HEK293 (cell line): ENCODE data around the gene CST9.

Experiments used
- CTCF ChIA-PET: fragments of 350-600 bp; formaldehyde crosslinking; extraction: SDS; loops from one replicate; lab custom pipeline; 2021; ENCODE audit warnings: antibody characterized with exemption; lab: Yijun Ruan, JAX
- POLR2A ChIA-PET: fragments of 300-600 bp; formaldehyde crosslinking; extraction: SDS; loops from one replicate; lab custom pipeline; 2020; ENCODE audit warnings: antibody characterized with exemption, inconsistent platforms; lab: Yijun Ruan, JAX
- H3K27ac ChIP-seq: fragments of 200-500 bp; sonication (Bioruptor generic); 2 replicates; pipeline ENCODE4 v1.5.1; 2014; ENCODE audit warnings: low read depth, low read length, control low read depth, inconsistent platforms; ENCODE audit errors: extremely low read depth
- H3K36me3 ChIP-seq, 2 experiments: fragments of 200-500 bp in 1 of 2; sonication (Bioruptor generic) in 1 of 2; 1 replicate in 1 of 2; 2 replicates in 1 of 2; pipeline ENCODE4 v1.5.1; 2014 to 2017; ENCODE audit warnings: inconsistent platforms in 2 of 2, low read length in 2 of 2; ENCODE audit not compliant: control insufficient read depth in 2 of 2, insufficient read depth in 1 of 2
- H3K4me1 ChIP-seq: fragments of 200-500 bp; sonication (Bioruptor generic); 2 replicates; pipeline ENCODE4 v1.5.1; 2014; ENCODE audit warnings: mild to moderate bottlenecking, low read length, inconsistent platforms; ENCODE audit not compliant: control insufficient read depth, insufficient read depth
- H3K4me3 ChIP-seq: 2 replicates; pipeline ENCODE4 v1.5.1; 2011; ENCODE audit warnings: low read depth, mild to moderate bottlenecking, control low read depth, low read length, moderate library complexity
- H3K9me3 ChIP-seq: fragments of 200-500 bp; sonication (Bioruptor generic); 2 replicates; pipeline ENCODE4 v1.5.1; 2014; ENCODE audit warnings: low read depth, low read length, inconsistent platforms; ENCODE audit not compliant: control insufficient read depth, insufficient read depth
- KLF7 ChIP-seq: fragments of 450-650 bp; formaldehyde crosslinking; IDR thresholded peaks from 2 replicates; pipeline ENCODE4 v1.5.1; 2016; ENCODE audit warnings: missing biosample characterization, missing genetic modification characterization, borderline replicate concordance
- PBX3 ChIP-seq: sonication (generic); formaldehyde crosslinking; IDR thresholded peaks from 2 replicates; pipeline ENCODE4 v1.8.1; 2022; ENCODE audit warnings: mild to moderate bottlenecking, moderate library complexity, missing genetic modification reagents
- TSHZ1 ChIP-seq: fragments of 450-650 bp; formaldehyde crosslinking; IDR thresholded peaks from 2 replicates; pipeline ENCODE4 v1.5.1; 2016; ENCODE audit warnings: missing biosample characterization, missing genetic modification characterization, borderline replicate concordance
- ZBTB48 ChIP-seq: fragments of 450-650 bp; formaldehyde crosslinking; IDR thresholded peaks from 2 replicates; pipeline ENCODE4 v1.5.1; 2016; ENCODE audit warnings: missing biosample characterization, missing genetic modification characterization
- ZBTB6 ChIP-seq: fragments of 450-650 bp; formaldehyde crosslinking; IDR thresholded peaks from 2 replicates; pipeline ENCODE4 v1.5.1; 2017; ENCODE audit warnings: missing biosample characterization, missing genetic modification characterization
- ZEB2 ChIP-seq: fragments of 450-650 bp; formaldehyde crosslinking; IDR thresholded peaks from 2 replicates; pipeline ENCODE4 v1.5.1; 2016; ENCODE audit warnings: missing biosample characterization, missing genetic modification characterization
- ZFP37 ChIP-seq: fragments of 450-650 bp; formaldehyde crosslinking; IDR thresholded peaks from 2 replicates; pipeline ENCODE4 v1.5.1; 2016; ENCODE audit warnings: missing biosample characterization, missing genetic modification characterization
- ZNF114 ChIP-seq: fragments of 450-650 bp; formaldehyde crosslinking; IDR thresholded peaks from 2 replicates; pipeline ENCODE4 v1.5.0; 2017; ENCODE audit warnings: missing biosample characterization, missing genetic modification characterization
- ZNF133 ChIP-seq: fragments of 450-650 bp; formaldehyde crosslinking; IDR thresholded peaks from 2 replicates; pipeline ENCODE4 v1.5.1; 2016; ENCODE audit warnings: missing biosample characterization, missing genetic modification characterization
- ZNF202 ChIP-seq: fragments of 450-650 bp; formaldehyde crosslinking; IDR thresholded peaks from 2 replicates; pipeline ENCODE4 v1.5.1; 2016; ENCODE audit warnings: missing biosample characterization, missing genetic modification characterization, borderline replicate concordance
- ZNF211 ChIP-seq: fragments of 450-650 bp; formaldehyde crosslinking; IDR thresholded peaks from 2 replicates; pipeline ENCODE4 v1.5.1; 2016; ENCODE audit warnings: low read depth, missing biosample characterization, missing genetic modification characterization
- ZNF221 ChIP-seq: fragments of 450-650 bp; formaldehyde crosslinking; IDR thresholded peaks from 2 replicates; pipeline ENCODE4 v1.5.1; 2017; ENCODE audit warnings: missing biosample characterization, missing genetic modification characterization, borderline replicate concordance
- ZNF280D ChIP-seq: fragments of 450-650 bp; formaldehyde crosslinking; IDR thresholded peaks from 2 replicates; pipeline ENCODE4 v1.5.1; 2016; ENCODE audit warnings: missing biosample characterization, missing genetic modification characterization
- ZNF311 ChIP-seq: fragments of 450-650 bp; formaldehyde crosslinking; IDR thresholded peaks from 2 replicates; pipeline ENCODE4 v1.5.1; 2017; ENCODE audit warnings: missing biosample characterization, missing genetic modification characterization, borderline replicate concordance
- ZNF341 ChIP-seq: fragments of 450-650 bp; formaldehyde crosslinking; IDR thresholded peaks from 2 replicates; pipeline ENCODE4; 2016; ENCODE audit warnings: low read depth, missing biosample characterization, missing genetic modification characterization
- ZNF48 ChIP-seq: fragments of 450-650 bp; formaldehyde crosslinking; IDR thresholded peaks from 2 replicates; pipeline ENCODE4 v1.5.1; 2016; ENCODE audit warnings: missing biosample characterization, missing genetic modification characterization
- ZNF549 ChIP-seq: fragments of 450-650 bp; IDR thresholded peaks from 2 replicates; pipeline ENCODE4 v1.5.1; 2018; ENCODE audit warnings: missing biosample characterization, missing genetic modification characterization, mild to moderate bottlenecking, inconsistent platforms, moderate library complexity
- ZNF558 ChIP-seq: fragments of 450-650 bp; formaldehyde crosslinking; IDR thresholded peaks from 2 replicates; pipeline ENCODE4 v1.5.1; 2016; ENCODE audit warnings: missing biosample characterization, missing genetic modification characterization
- ZNF621 ChIP-seq: fragments of 450-650 bp; formaldehyde crosslinking; IDR thresholded peaks from 2 replicates; pipeline ENCODE4 v1.5.1; 2017; ENCODE audit warnings: missing biosample characterization, missing genetic modification characterization
- ZNF623 ChIP-seq: fragments of 450-650 bp; formaldehyde crosslinking; IDR thresholded peaks from 2 replicates; pipeline ENCODE4 v1.5.1; 2016; ENCODE audit warnings: missing biosample characterization, missing genetic modification characterization
- ZNF654 ChIP-seq: fragments of 450-650 bp; formaldehyde crosslinking; IDR thresholded peaks from 2 replicates; pipeline ENCODE4 v1.5.1; 2016; ENCODE audit warnings: low read depth, missing biosample characterization, missing genetic modification characterization
- ZNF830 ChIP-seq: fragments of 450-650 bp; IDR thresholded peaks from 2 replicates; pipeline ENCODE4 v1.5.0; 2018; ENCODE audit warnings: missing biosample characterization, missing genetic modification characterization, low read depth, mild to moderate bottlenecking, moderate library complexity
- ZSCAN23 ChIP-seq: fragments of 450-650 bp; formaldehyde crosslinking; IDR thresholded peaks from 2 replicates; pipeline ENCODE4 v1.5.1; 2016; ENCODE audit warnings: missing biosample characterization, missing genetic modification characterization
- ZXDB ChIP-seq: fragments of 450-650 bp; formaldehyde crosslinking; IDR thresholded peaks from 2 replicates; pipeline ENCODE4 v1.5.1; 2016; ENCODE audit warnings: missing biosample characterization, missing genetic modification characterization
- TF ChIP-seq, protein P1 (sequence below): fragments of 450-650 bp; formaldehyde crosslinking; IDR thresholded peaks from 2 replicates; pipeline ENCODE4 v1.5.1; 2016; ENCODE audit warnings: missing biosample characterization, missing genetic modification characterization

CST9 gene

DNA sequence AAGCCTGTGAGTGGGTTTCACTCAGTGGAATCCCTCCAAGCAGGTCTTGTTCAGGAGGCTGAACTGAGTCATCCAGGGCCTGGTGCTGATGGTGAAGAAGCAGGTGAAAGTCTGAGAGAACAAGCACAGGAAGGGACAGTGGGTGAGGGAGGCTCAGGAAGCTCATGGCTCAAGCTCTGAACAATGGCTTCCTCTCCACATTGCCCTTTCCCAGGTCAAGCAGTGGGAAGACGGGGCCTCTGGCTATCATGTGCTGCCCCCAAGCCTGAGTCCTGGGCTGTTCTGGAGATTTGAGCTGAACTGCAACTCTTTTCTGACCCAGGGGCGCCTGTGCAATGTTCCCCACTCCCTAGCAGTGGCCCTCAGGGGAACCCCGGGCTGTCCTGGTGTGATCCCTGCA lies 40.8 kb downstream of the CST9 start:
- CTCF ChIA-PET = no interaction called here
- POLR2A ChIA-PET = no interaction called here

DNA sequence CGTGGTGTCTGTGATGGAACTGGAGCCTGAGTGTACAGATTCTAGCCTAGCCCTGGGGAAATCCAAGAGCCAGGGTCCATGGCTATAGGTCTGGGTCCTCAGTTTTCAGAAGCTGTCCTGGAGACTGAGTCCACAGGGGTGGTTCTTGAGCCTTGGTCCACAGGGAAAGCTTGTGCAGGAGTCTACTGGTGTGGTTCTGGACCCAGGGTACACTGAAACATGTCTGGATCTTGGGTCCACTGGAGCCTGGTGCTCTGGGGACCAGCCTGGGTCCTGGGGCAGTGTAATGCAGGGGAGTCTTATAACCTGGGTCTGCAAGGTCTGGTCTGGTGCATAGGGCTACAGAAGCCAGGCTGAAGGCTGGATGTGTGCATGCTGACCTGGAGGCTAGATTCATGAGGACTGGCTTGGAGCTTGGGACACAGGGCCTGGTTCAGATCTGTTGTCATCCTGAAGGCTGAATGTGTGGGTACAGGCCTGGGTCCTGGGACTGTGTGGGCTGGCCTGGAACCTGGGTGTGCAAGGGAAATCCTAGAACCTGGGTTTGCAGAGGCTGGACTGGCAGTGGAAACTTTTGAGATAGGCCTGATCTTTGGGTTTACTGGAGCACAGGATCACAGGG lies 42.9 kb downstream of the CST9 start:
- Histone ChIP-seq H3K9me3 (no peaks in the 10 kb centered on the region), H3K36me3 (no peaks in the 10 kb centered on the region), H3K27ac (no peak overlapping the region), H3K4me3 (no peak overlapping the region), H3K4me1 (no peaks in the 10 kb centered on the region)
- ChIA-PET POLR2A (no interaction called here), CTCF (no interaction called here)
- TF ChIP-seq ZXDB (tag by site-specific recombination) (no peak), ZNF558 (tag by site-specific recombination) (no peak), ZNF211 (no peak), ZEB2 (tag by site-specific recombination) (no peak), ZNF623 (tag by site-specific recombination) (no peak), ZNF341 (tag by site-specific recombination) (no peak), ZSCAN23 (tag by site-specific recombination) (no peak), TSHZ1 (tag by site-specific recombination) (no peak), ZBTB48 (no peak), ZNF654 (tag by site-specific recombination) (no peak), ZNF830 (no peak)
- TF ChIP-seq, protein P1, sequence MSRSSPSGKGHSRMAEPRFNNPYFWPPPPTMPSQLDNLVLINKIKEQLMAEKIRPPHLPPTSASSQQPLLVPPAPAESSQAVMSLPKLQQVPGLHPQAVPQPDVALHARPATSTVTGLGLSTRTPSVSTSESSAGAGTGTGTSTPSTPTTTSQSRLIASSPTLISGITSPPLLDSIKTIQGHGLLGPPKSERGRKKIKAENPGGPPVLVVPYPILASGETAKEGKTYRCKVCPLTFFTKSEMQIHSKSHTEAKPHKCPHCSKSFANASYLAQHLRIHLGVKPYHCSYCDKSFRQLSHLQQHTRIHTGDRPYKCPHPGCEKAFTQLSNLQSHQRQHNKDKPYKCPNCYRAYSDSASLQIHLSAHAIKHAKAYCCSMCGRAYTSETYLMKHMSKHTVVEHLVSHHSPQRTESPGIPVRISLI (tag by site-specific recombination) = no peak

More for the DNA sequence above, 40.8 kb downstream of the CST9 start:
- TF ChIP-seq ZNF311 (tag by site-specific recombination) (no peak), ZNF48 (no peak), ZFP37 (no peak), ZNF549 (tag by site-specific recombination) (no peak), ZBTB6 (tag by site-specific recombination) (no peak), ZNF280D (tag by site-specific recombination) (no peak), ZNF621 (tag by site-specific recombination) (no peak), ZNF114 (tag by site-specific recombination) (no peak), ZNF221 (tag by site-specific recombination) (no peak), ZNF202 (no peak), ZNF133 (tag by site-specific recombination) (no peak), PBX3 (CRISPR knock-in tag) (no peak), KLF7 (tag by site-specific recombination) (no peak)
- no peak overlapping the region for H3K4me3 ChIP-seq
- no peaks in the 10 kb centered on the region for H3K4me1 ChIP-seq
- no peak overlapping the region for H3K27ac ChIP-seq
- H3K36me3 ChIP-seq = no peaks in the 10 kb centered on the region
- no peaks in the 10 kb centered on the region for H3K9me3 ChIP-seq
